Nephron (organoid): Measurements from ENCODE around the gene WDR4.
"Not testable (repeated sequence)": the region's sequence is repeated elsewhere in the genome, so short reads cannot be mapped to it uniquely, and the experiment has no call there.

Experiments used
- H3K27ac Mint-ChIP-seq, 3 experiments: 2 replicates each; pipeline ENCODE4 v1.8.0; 2020; ENCODE audit warnings: mixed read lengths in 3 of 3, mild to moderate bottlenecking in 2 of 3, moderate library complexity in 1 of 3
- H3K27me3 Mint-ChIP-seq: 2 replicates; pipeline ENCODE4 v1.8.0; 2021; ENCODE audit warnings: low read depth, mild to moderate bottlenecking, moderate library complexity, mixed read lengths
- H3K36me3 Mint-ChIP-seq: 2 replicates; pipeline ENCODE4 v1.8.0; 2020; ENCODE audit warnings: low read depth, mixed read lengths
- H3K4me1 Mint-ChIP-seq: 2 replicates; pipeline ENCODE4 v1.8.0; 2020; ENCODE audit warnings: mixed read lengths
- H3K4me3 Mint-ChIP-seq, 3 experiments: 2 replicates each; pipeline ENCODE4 v1.8.0; 2020; ENCODE audit warnings: mild to moderate bottlenecking in 3 of 3, mixed read lengths in 3 of 3, moderate library complexity in 2 of 3
- H3K9me3 Mint-ChIP-seq: 2 replicates; pipeline ENCODE4 v1.8.0; 2020; ENCODE audit warnings: mixed read lengths
- CTCF ChIP-seq, 3 experiments: fragments of 200-600 bp; sonication (generic); IDR thresholded peaks; one replicate each; pipeline ENCODE4 v1.5.0; 2021; ENCODE audit warnings: antibody characterized with exemption in 3 of 3; ENCODE audit not compliant: unreplicated experiment in 3 of 3

The WDR4 gene

GRCh38 chr21:42835611-42836401, 43.5 kb downstream of the WDR4 start:
- Mint-ChIP-seq H3K27ac (no peak overlapping the region), H3K9me3 (no peaks in the 10 kb centered on the region), H3K27me3 (peaks cover 15% of the 10 kb centered on the region), H3K4me3 (no peak overlapping the region), H3K36me3 (peaks cover 5% of the 10 kb centered on the region), H3K4me1 (peaks cover 4% of the 10 kb centered on the region)
- no peak for TF ChIP-seq CTCF (IDR thresholded peaks at IDR 0.05; ENCODE audit: unreplicated experiment in 3 of 3)

DNA sequence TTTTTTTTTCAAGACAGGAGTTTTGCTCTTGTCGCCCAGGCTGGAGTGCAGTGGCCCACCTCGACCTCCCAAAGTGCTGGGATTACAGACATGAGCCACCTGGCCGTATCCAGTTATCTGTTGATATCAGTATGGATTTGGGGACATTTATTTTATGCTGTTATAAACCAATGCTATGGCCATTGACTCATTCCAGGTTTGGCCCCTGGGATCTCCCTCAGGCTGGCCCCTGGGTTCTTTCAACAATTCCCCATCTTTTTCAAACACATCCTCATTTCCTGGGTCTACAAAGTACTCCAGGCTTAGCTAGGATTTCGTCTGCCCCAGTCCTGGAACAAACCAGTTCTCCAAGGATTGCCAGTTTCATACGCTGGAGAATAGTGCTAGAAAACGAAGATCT, 44.1 kb downstream of the WDR4 start:
- H3K4me3 Mint-ChIP-seq: no peak overlapping the region
- H3K27ac Mint-ChIP-seq: no peak overlapping the region
- H3K27me3 Mint-ChIP-seq: peaks cover 18% of the 10 kb centered on the region
- no peak for TF ChIP-seq CTCF (IDR thresholded peaks at IDR 0.05; ENCODE audit: unreplicated experiment in 3 of 3)
- H3K9me3 Mint-ChIP-seq: no peaks in the 10 kb centered on the region
- H3K36me3 Mint-ChIP-seq: peaks cover 5% of the 10 kb centered on the region
- peaks cover 4% of the 10 kb centered on the region for H3K4me1 Mint-ChIP-seq

GRCh38 chr21:42834726-42835191, 44.6 kb downstream of the WDR4 start:
- TF ChIP-seq CTCF (IDR thresholded peaks at IDR 0.05; ENCODE audit: unreplicated experiment in 3 of 3): no peak
- H3K9me3 Mint-ChIP-seq: no peaks in the 10 kb centered on the region
- peaks cover 18% of the 10 kb centered on the region for H3K27me3 Mint-ChIP-seq
- H3K4me3 Mint-ChIP-seq: no peak overlapping the region
- H3K4me1 Mint-ChIP-seq: peaks cover 4% of the 10 kb centered on the region
- no peak overlapping the region for H3K27ac Mint-ChIP-seq
- peaks cover 5% of the 10 kb centered on the region for H3K36me3 Mint-ChIP-seq

- H3K9me3 Mint-ChIP-seq: peaks cover 3% of the 10 kb centered on the region
- peaks cover 18% of the 10 kb centered on the region for H3K27me3 Mint-ChIP-seq
- H3K27ac Mint-ChIP-seq: no peak overlapping the region
- peaks cover 4% of the 10 kb centered on the region for H3K4me1 Mint-ChIP-seq
- no peak overlapping the region for H3K4me3 Mint-ChIP-seq
- peaks cover 2% of the 10 kb centered on the region for H3K36me3 Mint-ChIP-seq
- no peak for TF ChIP-seq CTCF (IDR thresholded peaks at IDR 0.05; ENCODE audit: unreplicated experiment in 3 of 3)
Measured at GRCh38 chr21:42833859-42834725, 45.2 kb downstream of the WDR4 start.

DNA sequence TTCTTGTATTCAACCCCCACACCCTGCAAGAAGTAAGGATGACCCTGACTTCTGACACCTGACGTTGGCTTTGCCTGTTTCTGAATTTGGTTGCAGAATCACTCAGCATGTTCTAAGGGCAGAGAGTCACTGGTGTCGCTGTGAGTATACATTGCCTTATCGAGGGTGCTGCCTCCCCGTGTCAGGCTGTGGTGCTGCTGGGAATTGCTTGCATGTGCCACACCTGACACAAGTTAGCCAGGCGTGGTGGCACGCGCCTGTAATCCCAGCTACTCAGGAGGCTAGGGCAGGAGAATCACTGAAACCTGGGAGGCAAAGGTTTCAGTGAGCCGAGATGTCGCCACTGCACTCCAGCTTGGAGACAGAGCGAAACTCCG, 45.9 kb downstream of the WDR4 start:
- TF ChIP-seq CTCF (IDR thresholded peaks at IDR 0.05; ENCODE audit: unreplicated experiment in 3 of 3): peak in 1 of 3 experiments; percentile 39
- Mint-ChIP-seq H3K36me3 (no peaks in the 10 kb centered on the region), H3K4me3 (no peak overlapping the region), H3K4me1 (peaks cover 4% of the 10 kb centered on the region), H3K27me3 (peaks cover 23% of the 10 kb centered on the region), H3K9me3 (peaks cover 4% of the 10 kb centered on the region), H3K27ac (no peak overlapping the region)

DNA sequence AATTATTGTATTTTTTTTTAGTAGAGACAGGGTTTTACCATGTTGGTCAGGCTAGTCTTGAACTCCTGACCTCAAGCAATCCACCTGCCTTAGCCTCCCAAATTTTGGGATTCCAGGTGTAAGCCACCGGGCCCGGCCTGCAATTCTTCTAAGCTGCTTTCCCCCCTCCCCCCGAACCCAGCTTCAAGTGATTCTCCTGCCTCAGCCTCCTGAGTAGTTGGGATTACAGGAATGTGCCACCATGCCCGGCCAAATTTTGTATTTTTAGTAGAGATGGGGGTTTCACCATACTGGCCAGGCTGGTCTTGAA, 47.1 kb downstream of the WDR4 start:
- not testable (repeated sequence) for H3K4me1 Mint-ChIP-seq, H3K4me3 Mint-ChIP-seq, H3K27ac Mint-ChIP-seq, H3K36me3 Mint-ChIP-seq
- Mint-ChIP-seq H3K27me3 (peaks cover 26% of the 10 kb centered on the region), H3K9me3 (peaks cover 15% of the 10 kb centered on the region)
